GM21528 (cell line): ENCODE measurements around the gene TSEN2.

Experiments
- ATAC-seq: cut with Tn5 transposase; IDR thresholded peaks from one replicate; pipeline ENCODE4 v1.9.1; 2021; ENCODE audit warnings: mild to moderate bottlenecking, moderate library complexity; ENCODE audit not compliant: unreplicated experiment, low FRiP score

Gene TSEN2

GRCh38 chr3:12579456-12579855 is 95.2 kb downstream of the TSEN2 start:
- ATAC-seq: no peak

DNA sequence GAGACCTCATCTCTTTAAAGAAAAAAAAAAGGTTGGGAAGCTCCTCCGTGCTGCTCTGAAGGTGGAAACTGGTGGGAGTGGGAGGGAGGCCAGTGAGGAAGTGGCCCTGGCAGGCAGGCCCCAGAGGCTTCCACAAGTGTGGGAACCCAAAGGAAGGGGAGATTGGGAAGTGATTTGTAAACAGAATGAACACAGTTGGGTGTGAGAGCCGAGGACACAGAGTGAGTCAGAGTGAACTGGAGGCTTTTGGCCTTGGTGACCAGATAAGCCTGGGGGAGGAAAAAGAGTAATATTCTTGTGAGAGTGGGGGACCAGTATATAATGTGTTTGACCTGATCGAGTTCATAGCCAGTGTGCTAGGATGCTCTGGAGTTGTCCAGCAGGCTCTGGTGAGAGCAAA is 95.6 kb downstream of the TSEN2 start:
- ATAC-seq: no peak

GRCh38 chr3:12582730-12583129 is 98.5 kb downstream of the TSEN2 start:
- no peak for ATAC-seq
